Renal pelvis (tissue), 4 donors: ENCODE data around the gene PCF11. TPM values are rescaled to one million over a fixed set of nuclear protein-coding genes. Genes with fewer than 3 reads are reported as not detected.
"Not testable (repeated sequence)": the region's sequence is repeated elsewhere in the genome, so short reads cannot be mapped to it uniquely, and the experiment has no call there.

ENCODE experiments used
- DNase-seq: peaks from one replicate; pipeline ENCODE4 v3.0.0-alpha.2; 2013
- polyA plus RNA-seq, 3 donors: library from polyadenylated mRNA; unstranded; fragments of 120-200 nt; gene quantifications; one replicate each; pipeline ENCODE4 v1.2.1, GENCODE V29; 2013; ENCODE audit not compliant: insufficient read length in 3 of 3

Gene PCF11
- polyA plus RNA-seq, 3 donors = 69.1 to 83.3 (median 82.2) TPM

GRCh38 chr11:83175815-83176214 is 18.9 kb downstream of the PCF11 start:
- DNase-seq = no peak

- DNase-seq = no peak
Measured at GRCh38 chr11:83181815-83182214, 24.9 kb downstream of the PCF11 start.

GRCh38 chr11:83185767-83186166 is 28.8 kb downstream of the PCF11 start:
- no peak for DNase-seq

GRCh38 chr11:83187465-83187864 is 30.5 kb downstream of the PCF11 start:
- no peak for DNase-seq

- no peak for DNase-seq
Measured at GRCh38 chr11:83191491-83191890, 34.6 kb downstream of the PCF11 start.

- DNase-seq = no peak
Measured at GRCh38 chr11:83191986-83192385, 35.1 kb downstream of the PCF11 start.

- peak; percentile 0 for DNase-seq
Measured at GRCh38 chr11:83192606-83193245, 35.8 kb downstream of the PCF11 start.

- peak; percentile 96 for DNase-seq
Measured at GRCh38 chr11:83193315-83194280, 36.7 kb downstream of the PCF11 start, which contains the start of gene ANKRD42. Gene ANKRD42 (plus strand): TSS chr11:83193712. CDS start chr11:83194671, 959 bp downstream.

- DNase-seq = peak; percentile 36
Measured at GRCh38 chr11:83194281-83195142, 37.6 kb downstream of the PCF11 start.

DNA sequence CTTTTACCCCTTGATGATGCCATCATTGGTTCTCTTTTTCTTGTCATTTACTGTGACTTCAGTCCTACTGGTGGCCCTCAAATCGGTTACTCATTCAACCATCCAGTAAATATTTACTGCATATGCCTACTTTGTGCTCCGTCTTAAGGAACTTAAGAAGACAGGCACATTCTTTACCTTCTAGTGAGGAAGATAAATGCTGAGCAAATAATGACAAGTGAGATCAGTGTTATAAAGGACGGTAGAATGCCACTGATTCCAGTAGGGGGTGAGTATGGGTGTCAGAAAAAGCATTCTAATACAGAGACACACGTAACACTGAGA is 38.2 kb downstream of the PCF11 start:
- no peak for DNase-seq

GRCh38 chr11:83195649-83196048 is 38.7 kb downstream of the PCF11 start:
- no peak for DNase-seq

- no peak for DNase-seq
Measured at GRCh38 chr11:83200035-83200434, 43.1 kb downstream of the PCF11 start.

- no peak for DNase-seq
Measured at GRCh38 chr11:83205608-83206185, 48.8 kb downstream of the PCF11 start.

- DNase-seq = no peak
Measured at GRCh38 chr11:83206221-83206620, 49.3 kb downstream of the PCF11 start.

DNA sequence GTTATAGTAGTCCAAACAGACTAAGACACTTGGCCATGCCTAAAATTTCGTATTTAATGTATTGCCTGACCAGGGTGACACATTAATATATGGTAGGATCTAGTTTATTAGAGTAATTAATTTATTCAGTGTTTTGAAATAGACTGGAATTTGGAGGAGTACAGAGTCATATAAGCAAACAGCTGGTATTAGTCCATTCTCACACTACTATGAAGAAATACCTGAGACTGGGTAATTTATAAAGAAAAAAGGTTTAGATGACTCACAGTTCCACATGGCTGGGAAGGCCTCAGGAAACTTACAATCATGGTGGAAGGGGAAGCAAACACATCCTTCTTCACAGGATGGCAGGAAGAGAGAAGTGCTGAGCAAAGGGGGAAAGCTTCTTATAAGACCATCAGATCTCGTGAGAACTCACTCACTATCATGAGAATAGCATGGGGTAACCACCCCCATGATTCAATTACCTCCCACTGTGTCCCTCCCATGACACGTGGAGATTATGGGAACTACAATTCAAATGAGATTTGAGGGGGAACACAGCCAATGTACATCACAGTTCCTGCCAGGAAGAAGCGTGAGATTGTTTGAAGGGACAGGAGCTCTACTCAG is 49.9 kb downstream of the PCF11 start:
- DNase-seq = not testable (repeated sequence)

DNA sequence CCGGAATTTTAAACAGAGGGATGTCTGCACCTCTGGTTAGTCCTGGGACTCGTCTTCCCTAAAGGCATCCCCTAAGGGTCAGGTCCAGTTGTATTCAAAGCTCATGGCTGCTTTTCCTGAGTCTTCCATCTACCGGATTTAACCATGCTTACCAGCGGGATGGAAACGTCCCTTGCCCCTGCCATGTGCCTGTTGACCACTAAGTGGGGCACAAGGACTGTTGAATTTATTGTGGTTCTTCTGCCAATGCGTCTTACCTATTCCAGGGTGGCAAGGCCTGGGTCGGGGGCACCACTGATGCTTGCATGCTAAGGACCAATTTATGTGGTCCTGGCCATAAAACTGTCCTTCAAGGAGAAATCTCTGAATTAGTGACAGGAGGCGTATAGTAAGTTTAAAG is 62.2 kb downstream of the PCF11 start:
- no peak for DNase-seq

DNA sequence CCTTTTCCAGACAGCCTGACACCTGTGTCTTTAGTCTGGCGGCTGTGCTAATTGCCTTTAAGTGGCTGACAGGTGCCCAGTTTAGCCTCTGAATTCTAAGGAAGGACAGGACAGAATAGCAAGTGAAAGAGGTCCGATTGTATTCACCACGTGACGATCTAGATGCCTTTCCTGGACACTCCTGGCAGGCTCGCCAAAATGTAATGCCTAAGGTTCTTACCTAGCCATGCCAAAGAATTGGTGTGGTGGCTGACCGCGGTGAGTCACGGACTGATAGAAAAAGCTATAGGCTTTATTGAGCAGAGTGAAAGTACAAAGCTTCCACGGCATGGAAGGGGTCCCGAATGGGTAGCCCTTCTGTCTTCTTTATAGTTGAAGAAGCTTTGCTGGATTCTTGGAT is 63.3 kb downstream of the PCF11 start:
- no peak for DNase-seq

DNA sequence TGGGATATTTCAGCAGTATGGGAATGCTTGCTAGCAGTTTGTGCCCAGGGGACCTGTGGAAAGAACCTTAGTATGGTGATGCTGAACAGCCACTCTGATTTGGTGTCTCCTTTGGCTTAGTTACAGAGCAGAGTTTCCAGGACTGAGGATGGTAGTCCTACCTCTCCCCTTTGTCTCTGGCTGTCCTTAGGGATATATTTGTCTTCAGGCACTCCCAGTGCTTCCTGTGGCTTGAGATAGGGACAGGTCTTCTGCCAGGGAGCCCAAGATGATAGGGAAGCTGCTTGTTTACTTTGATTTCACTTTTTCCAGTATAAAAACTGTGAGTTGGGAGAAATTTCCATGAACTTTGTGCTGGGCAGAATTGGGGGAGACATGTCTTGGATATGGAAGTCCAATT is 64.8 kb downstream of the PCF11 start:
- DNase-seq = no peak

GRCh38 chr11:83222499-83222898 is 65.6 kb downstream of the PCF11 start:
- no peak for DNase-seq

DNA sequence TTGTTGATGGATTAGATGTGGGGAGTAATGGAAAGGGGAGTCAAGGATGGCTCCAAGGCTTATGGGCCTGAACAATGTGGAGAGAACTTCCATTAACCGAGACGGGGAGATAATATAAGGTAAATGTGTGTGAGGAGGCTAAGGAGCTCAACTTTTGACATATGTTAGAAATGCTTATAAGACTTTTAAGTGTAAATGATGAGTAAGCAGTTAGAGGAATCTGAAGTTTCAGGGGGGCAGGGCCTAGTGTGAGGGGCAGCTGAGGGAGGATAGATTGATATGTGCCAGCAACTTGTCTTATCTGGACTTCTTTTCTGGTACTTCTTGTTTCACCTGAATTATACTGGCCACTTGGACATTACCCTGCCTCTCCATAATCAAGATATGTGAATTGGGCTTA is 66.5 kb downstream of the PCF11 start:
- DNase-seq = no peak

DNA sequence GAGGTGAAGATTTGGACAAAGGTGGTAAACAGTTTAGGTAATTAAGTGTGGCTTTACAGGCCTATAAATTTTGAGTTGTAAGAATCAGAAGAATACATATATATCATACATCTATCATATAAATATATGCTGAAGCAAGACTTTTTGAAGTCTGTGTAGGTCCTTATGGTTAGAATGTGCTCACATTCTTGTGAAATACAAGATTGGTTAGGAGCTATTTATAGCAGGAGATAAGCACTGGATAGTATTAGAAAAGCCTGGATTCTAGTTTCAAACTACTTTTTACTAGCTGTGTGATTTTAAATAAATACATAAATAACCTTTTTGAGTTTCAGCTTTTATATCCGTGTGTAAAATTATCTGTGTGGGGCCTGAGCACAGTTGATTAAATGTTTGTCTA is 78.9 kb downstream of the PCF11 start:
- no peak for DNase-seq
